DND-41 (cell line): ENCODE measurements around the gene NECTIN1.

Source experiments
- ATAC-seq: fragments of 200-7000 bp; cut with Tn5 transposase; 3 replicates; pipeline ENCODE4 v1.9.1; 2021; ENCODE audit warnings: low read depth; ENCODE audit not compliant: insufficient read depth
- DNase-seq: peaks from one replicate; pipeline ENCODE4 v3.0.0-alpha.2; 2020
- H2AFZ ChIP-seq: 2 replicates; pipeline ENCODE4 v1.6.0; 2012; ENCODE audit warnings: low read depth, low read length
- H3K27ac ChIP-seq: 2 replicates; pipeline ENCODE4 v1.5.1; 2012; ENCODE audit warnings: low read length, inconsistent platforms
- H3K27me3 ChIP-seq: fragments of 200-600 bp; sonication (generic); 2 replicates; pipeline ENCODE4 v1.6.0; 2012; ENCODE audit warnings: low read length, mild to moderate bottlenecking, inconsistent platforms; ENCODE audit not compliant: insufficient read depth, poor library complexity
- H3K36me3 ChIP-seq: 2 replicates; pipeline ENCODE4 v1.5.1; 2012; ENCODE audit warnings: low read length, inconsistent platforms; ENCODE audit not compliant: insufficient read depth
- H3K4me1 ChIP-seq: 2 replicates; pipeline ENCODE4 v1.5.1; 2012; ENCODE audit warnings: mild to moderate bottlenecking, low read length; ENCODE audit not compliant: insufficient read depth
- H3K4me2 ChIP-seq: 2 replicates; pipeline ENCODE4 v1.6.0; 2012; ENCODE audit warnings: mild to moderate bottlenecking, moderate library complexity, low read length, inconsistent platforms; ENCODE audit not compliant: insufficient read depth
- H3K4me3 ChIP-seq, 2 experiments: fragments of 200-600 bp in 1 of 2; shearing (Covaris generic) in 1 of 2; 2 replicates each; pipeline ENCODE4 v1.5.1; 2012 to 2016; ENCODE audit warnings: inconsistent platforms in 2 of 2, low read length in 2 of 2, mild to moderate bottlenecking in 2 of 2, low read depth in 1 of 2, moderate library complexity in 1 of 2
- H3K79me2 ChIP-seq: 2 replicates; pipeline ENCODE4 v1.6.0; 2012; ENCODE audit warnings: low read length, inconsistent platforms; ENCODE audit not compliant: insufficient read depth
- H3K9ac ChIP-seq: 2 replicates; pipeline ENCODE4 v1.6.0; 2012; ENCODE audit warnings: low read depth, mild to moderate bottlenecking, inconsistent platforms, low read length, moderate library complexity
- H3K9me3 ChIP-seq: 2 replicates; pipeline ENCODE4 v1.5.1; 2012; ENCODE audit warnings: low read length, moderate library complexity, mild to moderate bottlenecking, inconsistent platforms; ENCODE audit not compliant: insufficient read depth, severe bottlenecking
- H4K20me1 ChIP-seq: 2 replicates; pipeline ENCODE4 v1.6.0; 2012; ENCODE audit warnings: low read length; ENCODE audit not compliant: insufficient read depth
- CTCF ChIP-seq: IDR thresholded peaks from 2 replicates; pipeline ENCODE4 v1.5.1; 2012; ENCODE audit warnings: borderline replicate concordance, low read length, moderate library complexity, mild to moderate bottlenecking; ENCODE audit not compliant: poor library complexity, severe bottlenecking; ENCODE audit errors: extremely low read depth
- EZH2 ChIP-seq: IDR thresholded peaks from 3 replicates; pipeline ENCODE4 v1.6.1; 2012; ENCODE audit warnings: borderline replicate concordance, low read depth, mild to moderate bottlenecking, moderate library complexity, low read length, inconsistent platforms; ENCODE audit not compliant: severe bottlenecking

The NECTIN1 gene

GRCh38 chr11:119704849-119705248 is 24.2 kb downstream of the NECTIN1 start:
- Histone ChIP-seq H3K36me3 (no peaks in the 10 kb centered on the region), H3K27ac (no peak overlapping the region), H3K4me3 (no peak overlapping the region), H4K20me1 (peaks cover 7% of the 10 kb centered on the region; the same call in 1 of the 2 replicates), H3K9me3 (no peaks in the 10 kb centered on the region), H3K4me2 (no peak overlapping the region), H3K4me1 (peaks cover 4% of the 10 kb centered on the region; the same call in 1 of the 2 replicates), H2AFZ (no peak overlapping the region), H3K27me3 (peaks cover 12% of the 10 kb centered on the region), H3K9ac (no peak overlapping the region), H3K79me2 (no peaks in the 10 kb centered on the region)
- TF ChIP-seq EZH2 (no peak), CTCF (no peak)
- no peak for ATAC-seq
- DNase-seq = no peak

- no peaks in the 10 kb centered on the region for H3K4me1 ChIP-seq
- no peaks in the 10 kb centered on the region for H3K79me2 ChIP-seq
- H2AFZ ChIP-seq = no peak overlapping the region
- H3K9me3 ChIP-seq = no peaks in the 10 kb centered on the region
- DNase-seq (no peak), ATAC-seq (no peak)
- no peak overlapping the region for H3K9ac ChIP-seq
- H3K4me3 ChIP-seq = no peak overlapping the region
- H3K27ac ChIP-seq = no peak overlapping the region
- H3K27me3 ChIP-seq = peaks cover 4% of the 10 kb centered on the region
- no peaks in the 10 kb centered on the region for H3K36me3 ChIP-seq
- TF ChIP-seq CTCF (no peak), EZH2 (no peak)
- H4K20me1 ChIP-seq = peaks cover 2% of the 10 kb centered on the region; the same call in 1 of the 2 replicates
- H3K4me2 ChIP-seq = no peak overlapping the region
Measured at GRCh38 chr11:119701591-119702549, 27.1 kb downstream of the NECTIN1 start.

GRCh38 chr11:119700536-119701346 is 28.3 kb downstream of the NECTIN1 start:
- H3K9ac ChIP-seq = no peak overlapping the region
- DNase-seq (no peak), ATAC-seq (0 out of 3 replicates have a peak, but pooled peaks have one; percentile 27)
- H3K4me2 ChIP-seq = no peak overlapping the region
- peaks cover 2% of the 10 kb centered on the region; the same call in 1 of the 2 replicates for H4K20me1 ChIP-seq
- peaks cover 4% of the 10 kb centered on the region for H3K27me3 ChIP-seq
- no peaks in the 10 kb centered on the region for H3K9me3 ChIP-seq
- H2AFZ ChIP-seq = no peak overlapping the region
- H3K4me3 ChIP-seq = no peak overlapping the region
- 0 out of 2 replicates have a peak, but pooled peaks cover under 1% of the 10 kb centered on the region for H3K4me1 ChIP-seq
- H3K79me2 ChIP-seq = no peaks in the 10 kb centered on the region
- TF ChIP-seq EZH2 = no peak
- TF ChIP-seq CTCF = no peak
- H3K36me3 ChIP-seq = no peaks in the 10 kb centered on the region
- no peak overlapping the region for H3K27ac ChIP-seq
